ENCODE results near the gene TP53AIP1.

The TP53AIP1 gene

GRCh38 chr11:128946648-128947047, 4.0 kb upstream of the TP53AIP1 start:
- H3K9ac ChIP-seq (ENCODE audit: low read depth in 1 of 2, low read length in 2 of 2), result no peak overlapping the region
- no peaks in the 10 kb centered on the region for H3K9me3 ChIP-seq (ENCODE audit: control insufficient read depth in 1 of 2, low read length in 2 of 2)
- no peaks in the 10 kb centered on the region for H3K27me3 ChIP-seq (ENCODE audit: control insufficient read depth in 1 of 2, insufficient read depth in 2 of 2, low read length in 2 of 2)
- H3K4me3 ChIP-seq (ENCODE audit: low read depth in 1 of 2, low read length in 2 of 2), result no peak overlapping the region
- H3K4me1 ChIP-seq (ENCODE audit: control insufficient read depth in 1 of 2, insufficient read depth in 2 of 2, low read length in 2 of 2), result peaks cover 0 to 5% of the 10 kb centered on the region in 2 donors
- no peak overlapping the region for H3K27ac ChIP-seq (ENCODE audit: low read depth, low read length)
- no peaks in the 10 kb centered on the region for H3K36me3 ChIP-seq (ENCODE audit: control insufficient read depth in 1 of 2, insufficient read depth in 2 of 2, low read length in 2 of 2)

- Histone ChIP-seq H3K4me1 (ENCODE audit: control insufficient read depth in 1 of 2, insufficient read depth in 2 of 2, low read length in 2 of 2) (peaks cover 0 to 5% of the 10 kb centered on the region in 2 donors), H3K9ac (ENCODE audit: low read depth in 1 of 2, low read length in 2 of 2) (no peak overlapping the region), H3K4me3 (ENCODE audit: low read depth in 1 of 2, low read length in 2 of 2) (no peak overlapping the region), H3K36me3 (ENCODE audit: control insufficient read depth in 1 of 2, insufficient read depth in 2 of 2, low read length in 2 of 2) (no peaks in the 10 kb centered on the region), H3K27ac (ENCODE audit: low read depth, low read length) (no peak overlapping the region), H3K27me3 (ENCODE audit: control insufficient read depth in 1 of 2, insufficient read depth in 2 of 2, low read length in 2 of 2) (no peaks in the 10 kb centered on the region), H3K9me3 (ENCODE audit: control insufficient read depth in 1 of 2, low read length in 2 of 2) (no peaks in the 10 kb centered on the region)
These were observed 831 bp upstream of the TP53AIP1 start for GRCh38 chr11:128943428-128943976.

GRCh38 chr11:128942272-128942612, 429 bp downstream of the TP53AIP1 start:
- Histone ChIP-seq H3K4me3 (ENCODE audit: low read depth in 1 of 2, low read length in 2 of 2) (no peak overlapping the region), H3K9me3 (ENCODE audit: control insufficient read depth in 1 of 2, low read length in 2 of 2) (no peaks in the 10 kb centered on the region), H3K4me1 (ENCODE audit: control insufficient read depth in 1 of 2, insufficient read depth in 2 of 2, low read length in 2 of 2) (peaks cover 0 to 5% of the 10 kb centered on the region in 2 donors), H3K9ac (ENCODE audit: low read depth in 1 of 2, low read length in 2 of 2) (no peak overlapping the region), H3K27ac (ENCODE audit: low read depth, low read length) (no peak overlapping the region), H3K36me3 (ENCODE audit: control insufficient read depth in 1 of 2, insufficient read depth in 2 of 2, low read length in 2 of 2) (no peaks in the 10 kb centered on the region), H3K27me3 (ENCODE audit: control insufficient read depth in 1 of 2, insufficient read depth in 2 of 2, low read length in 2 of 2) (no peaks in the 10 kb centered on the region)

- Histone ChIP-seq H3K27ac (ENCODE audit: low read depth, low read length) (no peak overlapping the region), H3K36me3 (ENCODE audit: control insufficient read depth in 1 of 2, insufficient read depth in 2 of 2, low read length in 2 of 2) (no peaks in the 10 kb centered on the region), H3K27me3 (ENCODE audit: control insufficient read depth in 1 of 2, insufficient read depth in 2 of 2, low read length in 2 of 2) (no peaks in the 10 kb centered on the region), H3K4me3 (ENCODE audit: low read depth in 1 of 2, low read length in 2 of 2) (no peak overlapping the region), H3K4me1 (ENCODE audit: control insufficient read depth in 1 of 2, insufficient read depth in 2 of 2, low read length in 2 of 2) (peaks cover 0 to 5% of the 10 kb centered on the region in 2 donors), H3K9me3 (ENCODE audit: control insufficient read depth in 1 of 2, low read length in 2 of 2) (no peaks in the 10 kb centered on the region), H3K9ac (ENCODE audit: low read depth in 1 of 2, low read length in 2 of 2) (no peak overlapping the region)
These were observed 949 bp downstream of the TP53AIP1 start for GRCh38 chr11:128941573-128942271.

GRCh38 chr11:128941110-128941509, 1.6 kb downstream of the TP53AIP1 start:
- no peak overlapping the region for H3K27ac ChIP-seq (ENCODE audit: low read depth, low read length)
- H3K4me3 ChIP-seq (ENCODE audit: low read depth in 1 of 2, low read length in 2 of 2), result no peak overlapping the region
- H3K9ac ChIP-seq (ENCODE audit: low read depth in 1 of 2, low read length in 2 of 2), result no peak overlapping the region
- no peaks in the 10 kb centered on the region for H3K9me3 ChIP-seq (ENCODE audit: control insufficient read depth in 1 of 2, low read length in 2 of 2)
- H3K27me3 ChIP-seq (ENCODE audit: control insufficient read depth in 1 of 2, insufficient read depth in 2 of 2, low read length in 2 of 2), result no peaks in the 10 kb centered on the region
- H3K4me1 ChIP-seq (ENCODE audit: control insufficient read depth in 1 of 2, insufficient read depth in 2 of 2, low read length in 2 of 2), result no peaks in the 10 kb centered on the region
- H3K36me3 ChIP-seq (ENCODE audit: control insufficient read depth in 1 of 2, insufficient read depth in 2 of 2, low read length in 2 of 2), result no peaks in the 10 kb centered on the region

- H3K27me3 ChIP-seq (ENCODE audit: control insufficient read depth in 1 of 2, insufficient read depth in 2 of 2, low read length in 2 of 2), result no peaks in the 10 kb centered on the region
- no peak overlapping the region for H3K27ac ChIP-seq (ENCODE audit: low read depth, low read length)
- no peaks in the 10 kb centered on the region for H3K4me1 ChIP-seq (ENCODE audit: control insufficient read depth in 1 of 2, insufficient read depth in 2 of 2, low read length in 2 of 2)
- no peaks in the 10 kb centered on the region for H3K36me3 ChIP-seq (ENCODE audit: control insufficient read depth in 1 of 2, insufficient read depth in 2 of 2, low read length in 2 of 2)
- no peak overlapping the region for H3K4me3 ChIP-seq (ENCODE audit: low read depth in 1 of 2, low read length in 2 of 2)
- H3K9me3 ChIP-seq (ENCODE audit: control insufficient read depth in 1 of 2, low read length in 2 of 2), result no peaks in the 10 kb centered on the region
- no peak overlapping the region for H3K9ac ChIP-seq (ENCODE audit: low read depth in 1 of 2, low read length in 2 of 2)
These were observed 2.1 kb downstream of the TP53AIP1 start for GRCh38 chr11:128940603-128941002.

- Histone ChIP-seq H3K4me3 (ENCODE audit: low read depth in 1 of 2, low read length in 2 of 2) (no peak overlapping the region), H3K27ac (ENCODE audit: low read depth, low read length) (no peak overlapping the region), H3K27me3 (ENCODE audit: control insufficient read depth in 1 of 2, insufficient read depth in 2 of 2, low read length in 2 of 2) (no peaks in the 10 kb centered on the region), H3K4me1 (ENCODE audit: control insufficient read depth in 1 of 2, insufficient read depth in 2 of 2, low read length in 2 of 2) (no peaks in the 10 kb centered on the region), H3K9me3 (ENCODE audit: control insufficient read depth in 1 of 2, low read length in 2 of 2) (no peaks in the 10 kb centered on the region), H3K36me3 (ENCODE audit: control insufficient read depth in 1 of 2, insufficient read depth in 2 of 2, low read length in 2 of 2) (no peaks in the 10 kb centered on the region), H3K9ac (ENCODE audit: low read depth in 1 of 2, low read length in 2 of 2) (no peak overlapping the region)
These were observed 2.5 kb downstream of the TP53AIP1 start for GRCh38 chr11:128940156-128940555.

GRCh38 chr11:128939591-128939990, 3.1 kb downstream of the TP53AIP1 start:
- H3K36me3 ChIP-seq (ENCODE audit: control insufficient read depth in 1 of 2, insufficient read depth in 2 of 2, low read length in 2 of 2), result no peaks in the 10 kb centered on the region
- H3K4me1 ChIP-seq (ENCODE audit: control insufficient read depth in 1 of 2, insufficient read depth in 2 of 2, low read length in 2 of 2), result no peaks in the 10 kb centered on the region
- H3K4me3 ChIP-seq (ENCODE audit: low read depth in 1 of 2, low read length in 2 of 2), result no peak overlapping the region
- no peaks in the 10 kb centered on the region for H3K27me3 ChIP-seq (ENCODE audit: control insufficient read depth in 1 of 2, insufficient read depth in 2 of 2, low read length in 2 of 2)
- no peak overlapping the region for H3K9ac ChIP-seq (ENCODE audit: low read depth in 1 of 2, low read length in 2 of 2)
- no peaks in the 10 kb centered on the region for H3K9me3 ChIP-seq (ENCODE audit: control insufficient read depth in 1 of 2, low read length in 2 of 2)
- H3K27ac ChIP-seq (ENCODE audit: low read depth, low read length), result no peak overlapping the region

- Histone ChIP-seq H3K27ac (ENCODE audit: low read depth, low read length) (no peak overlapping the region), H3K9ac (ENCODE audit: low read depth in 1 of 2, low read length in 2 of 2) (no peak overlapping the region), H3K36me3 (ENCODE audit: control insufficient read depth in 1 of 2, insufficient read depth in 2 of 2, low read length in 2 of 2) (no peaks in the 10 kb centered on the region), H3K4me1 (ENCODE audit: control insufficient read depth in 1 of 2, insufficient read depth in 2 of 2, low read length in 2 of 2) (no peaks in the 10 kb centered on the region), H3K9me3 (ENCODE audit: control insufficient read depth in 1 of 2, low read length in 2 of 2) (no peaks in the 10 kb centered on the region), H3K4me3 (ENCODE audit: low read depth in 1 of 2, low read length in 2 of 2) (no peak overlapping the region), H3K27me3 (ENCODE audit: control insufficient read depth in 1 of 2, insufficient read depth in 2 of 2, low read length in 2 of 2) (no peaks in the 10 kb centered on the region)
These were observed 4.3 kb downstream of the TP53AIP1 start for GRCh38 chr11:128938156-128938885.

- no peaks in the 10 kb centered on the region for H3K27me3 ChIP-seq (ENCODE audit: control insufficient read depth in 1 of 2, insufficient read depth in 2 of 2, low read length in 2 of 2)
- no peaks in the 10 kb centered on the region for H3K4me1 ChIP-seq (ENCODE audit: control insufficient read depth in 1 of 2, insufficient read depth in 2 of 2, low read length in 2 of 2)
- no peaks in the 10 kb centered on the region for H3K36me3 ChIP-seq (ENCODE audit: control insufficient read depth in 1 of 2, insufficient read depth in 2 of 2, low read length in 2 of 2)
- H3K27ac ChIP-seq (ENCODE audit: low read depth, low read length), result no peak overlapping the region
- no peak overlapping the region for H3K9ac ChIP-seq (ENCODE audit: low read depth in 1 of 2, low read length in 2 of 2)
- no peak overlapping the region for H3K4me3 ChIP-seq (ENCODE audit: low read depth in 1 of 2, low read length in 2 of 2)
- no peaks in the 10 kb centered on the region for H3K9me3 ChIP-seq (ENCODE audit: control insufficient read depth in 1 of 2, low read length in 2 of 2)
These were observed 5.2 kb downstream of the TP53AIP1 start for GRCh38 chr11:128937480-128937879.
